Ecto neural progenitor cell (in vitro differentiated cells): Measurements from ENCODE around the gene MARK2.

Experiments
- DNase-seq: peaks from one replicate; pipeline ENCODE4 v3.0.0-alpha.2; 2018; ENCODE audit warnings: low spot score

Gene MARK2

DNA sequence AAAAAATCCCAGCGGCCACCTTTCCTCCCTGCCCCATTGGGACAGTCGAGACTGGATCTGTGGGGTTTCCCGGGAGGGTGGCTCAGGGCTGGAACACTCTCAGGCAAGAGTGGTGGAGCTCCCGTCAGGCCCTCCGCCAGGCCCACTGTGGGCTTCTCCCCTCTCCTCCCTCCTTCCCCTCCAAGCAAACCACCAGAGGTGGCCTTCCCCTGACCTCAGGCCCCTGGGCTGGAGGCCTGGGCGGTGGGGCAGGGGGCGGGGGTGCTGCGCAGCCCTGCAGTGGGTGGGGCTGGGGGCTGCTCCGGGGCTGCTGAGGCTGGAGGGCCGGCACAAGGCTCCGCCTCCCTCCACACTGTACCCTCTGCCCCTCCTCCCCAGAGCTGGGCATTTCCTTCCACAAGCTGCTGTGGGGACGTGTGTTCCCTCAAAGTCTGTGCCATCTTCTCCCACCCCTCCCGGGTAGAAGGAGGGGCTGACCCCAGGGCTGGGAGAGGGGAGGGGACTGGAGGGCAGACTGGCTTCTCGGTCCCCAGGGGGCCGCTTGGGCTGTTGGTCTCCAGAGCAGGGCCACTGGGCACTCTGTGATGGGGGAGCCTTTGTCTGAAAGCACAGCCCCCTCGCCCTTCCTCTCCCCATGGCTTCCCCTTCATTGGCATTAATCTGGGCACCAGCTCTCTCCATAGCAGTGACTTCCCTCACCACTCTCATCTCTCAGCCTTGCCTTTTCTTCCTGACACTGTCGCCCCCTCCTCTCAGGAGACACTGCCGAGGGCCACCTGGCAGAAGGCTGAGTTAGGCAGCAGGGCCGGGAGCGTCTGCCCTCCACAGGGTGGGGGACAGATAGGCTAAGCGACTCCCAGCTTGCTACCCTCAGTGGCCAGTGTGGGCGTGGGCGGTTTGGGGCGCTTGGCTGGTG lies 70.9 kb downstream of the MARK2 start:
- DNase-seq: peak; percentile 77

DNA sequence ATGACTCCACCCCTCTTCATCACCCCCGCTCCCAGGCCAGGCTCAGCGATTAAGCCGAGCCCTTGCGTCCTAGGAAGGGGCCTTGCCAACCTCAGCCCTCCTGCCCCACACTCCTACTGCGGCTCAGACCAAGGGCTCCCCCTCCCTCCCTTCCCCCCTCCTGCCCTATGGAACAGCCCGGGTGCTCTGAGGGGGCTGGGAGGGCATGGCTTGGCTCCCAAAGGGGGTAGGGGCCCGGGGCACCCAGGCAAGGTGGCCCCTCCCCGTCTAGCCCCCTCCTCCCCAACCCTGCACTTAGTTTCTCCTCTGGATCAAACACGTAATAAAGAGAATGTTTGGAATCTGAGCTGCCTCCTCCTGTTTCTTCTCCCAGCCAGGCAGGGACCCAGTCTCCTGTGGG lies 71.8 kb downstream of the MARK2 start:
- peak; percentile 49 for DNase-seq

DNA sequence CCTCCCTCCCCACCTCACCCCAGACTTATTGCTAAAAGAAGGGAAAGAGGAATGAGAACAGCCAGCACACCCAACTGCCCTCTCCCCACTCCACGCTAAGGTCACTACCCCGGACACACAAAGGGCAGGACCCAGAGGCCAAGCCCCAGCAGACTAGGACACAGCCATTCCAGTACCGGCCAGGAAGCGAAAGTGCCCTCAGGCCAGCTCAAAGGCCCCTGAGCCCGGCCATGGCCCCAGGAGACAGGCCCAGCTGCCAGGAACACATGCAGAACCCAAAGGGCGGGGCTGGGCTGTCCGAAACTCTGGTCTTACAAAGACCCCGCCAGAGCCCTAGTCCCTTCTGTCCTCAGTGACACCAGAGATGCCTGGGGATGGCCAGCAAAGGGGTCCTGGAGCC lies 72.5 kb downstream of the MARK2 start:
- peak; percentile 71 for DNase-seq

DNA sequence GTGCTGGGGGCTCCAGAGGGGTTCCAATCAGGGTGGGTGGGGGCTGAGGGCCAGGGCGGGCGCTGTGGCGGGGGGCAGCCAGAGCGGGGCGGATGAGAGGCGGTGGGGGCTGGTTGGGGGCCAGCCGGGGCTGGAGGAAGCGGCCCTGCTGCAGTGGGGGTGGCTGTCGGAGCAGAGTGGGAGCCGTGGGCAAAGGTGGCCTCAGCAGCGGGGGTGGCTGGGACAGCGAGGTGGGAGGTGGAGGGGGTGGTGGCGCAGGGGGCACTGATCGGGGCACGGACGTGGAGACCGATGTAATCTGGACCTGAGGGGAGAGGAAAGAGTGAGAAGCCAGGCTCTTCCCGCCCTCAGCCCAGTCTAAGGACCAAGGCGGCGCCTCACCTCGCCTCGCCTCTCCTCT lies 73.0 kb downstream of the MARK2 start:
- no peak for DNase-seq

DNA sequence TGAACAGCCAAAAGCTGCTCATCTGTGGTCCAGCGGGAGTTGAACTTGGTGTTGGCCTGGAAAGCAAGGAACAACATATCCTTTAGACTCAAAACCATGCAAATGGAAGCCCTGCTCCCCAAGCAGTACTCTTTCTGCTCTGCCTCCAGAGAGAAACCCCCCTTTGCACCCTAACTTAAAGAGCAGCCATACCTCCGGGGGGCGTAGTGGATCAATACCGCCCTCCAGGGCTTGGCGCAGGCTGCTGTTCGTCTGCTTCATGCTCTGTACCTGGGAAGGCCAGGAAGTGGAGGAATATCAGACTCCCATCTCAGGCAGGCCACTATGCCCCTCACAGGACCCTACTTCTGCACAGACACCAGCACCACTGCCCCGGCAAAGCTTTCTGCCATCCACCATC lies 73.8 kb downstream of the MARK2 start:
- no peak for DNase-seq

DNA sequence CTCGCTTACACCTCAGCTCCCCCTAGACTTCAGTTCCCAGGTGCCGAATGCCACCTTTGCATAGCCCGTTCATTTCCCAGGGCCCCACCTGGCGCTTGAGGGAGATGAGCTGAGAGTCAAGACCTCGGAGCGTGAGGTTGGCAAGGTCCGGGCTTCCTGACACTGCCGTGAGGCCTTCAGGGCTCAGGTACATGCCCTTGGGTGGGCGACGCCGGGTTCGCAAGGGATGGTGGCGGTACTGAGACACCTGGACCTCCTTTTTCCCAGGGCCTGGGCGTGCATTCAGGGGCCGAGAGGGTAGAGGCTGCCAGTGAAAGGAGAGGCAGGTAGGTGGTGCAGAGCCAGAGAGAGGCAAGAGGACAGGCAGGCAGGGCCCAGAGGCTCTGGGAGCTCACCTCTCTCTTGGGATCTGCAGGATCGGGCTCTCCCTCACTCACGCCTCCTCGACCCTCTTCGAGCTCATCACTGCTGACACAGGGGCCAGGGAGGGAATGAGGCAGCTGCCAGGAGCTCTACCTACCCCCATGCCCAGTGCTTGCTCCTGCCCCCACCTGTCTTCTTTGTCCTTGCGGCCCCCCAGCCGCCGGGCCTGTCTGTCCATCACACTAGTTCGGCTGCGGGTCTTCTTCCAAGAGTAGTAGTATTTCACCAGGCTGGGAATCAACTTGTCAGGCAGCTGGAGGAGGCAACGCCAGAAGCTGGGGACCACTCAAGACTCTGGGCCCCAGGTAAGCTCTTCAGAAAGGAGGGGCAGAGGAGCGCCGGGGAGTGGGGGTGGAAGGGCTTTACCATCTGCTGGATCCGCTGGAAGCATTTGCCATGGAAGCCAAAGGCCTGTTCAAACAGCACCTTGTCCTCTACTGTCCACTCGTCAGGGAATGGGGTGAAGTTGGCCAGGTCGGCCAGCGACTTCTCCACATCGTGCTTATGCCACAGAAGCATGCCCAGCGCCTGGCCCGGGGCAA lies 75.2 kb downstream of the MARK2 start:
- no peak for DNase-seq

DNA sequence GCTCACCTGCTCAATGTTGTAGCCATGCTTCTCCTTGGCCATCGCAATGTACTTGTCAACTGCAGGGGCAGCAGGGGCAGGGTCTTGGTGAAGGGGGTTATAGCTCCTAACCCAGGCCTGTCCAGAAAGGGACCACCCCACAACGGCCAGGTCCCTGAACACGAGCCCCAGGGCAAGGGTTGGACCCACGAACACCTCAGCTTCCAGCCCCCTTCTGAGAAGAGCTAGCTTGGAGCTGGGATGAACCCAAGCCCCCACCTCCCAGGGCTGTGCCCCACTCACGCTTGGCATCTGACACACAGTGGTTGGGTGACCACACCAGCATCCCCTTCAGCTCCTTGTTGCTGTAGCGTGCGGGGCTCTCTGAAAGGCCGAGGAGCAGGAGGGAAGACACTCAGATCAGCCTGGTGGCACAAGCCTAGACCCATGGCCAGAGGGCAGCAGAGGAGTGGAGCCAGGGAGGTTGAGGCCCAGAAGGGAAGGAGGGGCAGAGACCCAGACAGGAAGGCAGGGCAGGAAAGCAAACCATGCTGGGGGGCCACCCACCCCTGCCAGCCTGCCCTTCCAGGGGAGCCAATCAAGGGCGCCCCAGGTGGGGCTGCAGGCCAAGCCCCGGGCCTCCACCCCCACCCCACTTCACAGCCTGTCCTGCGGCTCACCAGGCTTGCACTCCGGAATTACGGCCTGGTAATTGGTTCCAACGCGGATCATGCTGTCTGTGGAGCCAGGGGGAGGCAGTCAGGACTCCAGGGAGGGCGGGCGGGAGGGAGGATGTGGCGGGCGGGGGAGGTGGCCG lies 76.2 kb downstream of the MARK2 start:
- no peak for DNase-seq

DNA sequence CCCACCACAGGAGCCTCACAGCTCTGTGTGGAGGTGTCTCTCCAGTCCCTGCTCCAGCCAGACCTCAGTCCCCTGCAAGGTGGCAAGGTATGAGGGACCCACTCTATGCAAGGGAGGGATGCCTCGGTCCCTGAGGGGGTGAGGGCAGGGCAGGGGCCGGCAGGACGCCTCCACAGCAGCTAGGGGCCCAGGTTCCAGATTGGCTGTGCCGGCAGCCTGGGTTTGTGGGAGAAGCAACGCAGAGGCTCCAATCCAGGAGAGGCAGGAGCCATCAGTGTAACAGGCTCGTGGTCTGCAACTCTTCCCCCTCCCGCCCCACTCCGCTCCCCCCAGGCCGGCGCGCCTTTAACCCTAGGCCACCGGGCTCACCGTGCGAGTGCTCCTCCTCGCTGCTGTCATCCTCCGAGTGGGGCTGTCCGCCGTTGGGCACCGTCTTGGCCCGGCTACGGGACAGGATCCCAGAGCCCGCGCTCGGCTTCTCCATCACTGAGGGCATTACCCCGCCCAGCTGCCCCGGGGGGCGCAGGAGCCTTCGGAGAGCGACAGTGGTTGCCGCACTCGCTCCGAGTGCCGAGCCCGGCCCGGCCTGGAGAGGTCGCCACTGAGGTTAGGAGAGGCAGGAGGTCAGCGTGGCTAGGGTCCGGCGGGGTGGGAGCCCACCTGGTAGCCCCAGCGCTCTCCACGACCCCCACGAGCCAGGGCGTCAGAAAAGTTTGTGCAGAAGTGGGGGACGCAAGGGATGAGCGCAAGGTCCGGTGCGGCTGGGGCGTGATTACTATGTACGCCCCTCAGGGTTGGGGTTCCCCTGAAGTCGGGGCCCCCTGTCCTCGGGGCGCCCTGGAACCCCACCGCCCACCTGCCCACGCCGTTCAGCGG lies 77.3 kb downstream of the MARK2 start:
- peak; percentile 92 for DNase-seq

DNA sequence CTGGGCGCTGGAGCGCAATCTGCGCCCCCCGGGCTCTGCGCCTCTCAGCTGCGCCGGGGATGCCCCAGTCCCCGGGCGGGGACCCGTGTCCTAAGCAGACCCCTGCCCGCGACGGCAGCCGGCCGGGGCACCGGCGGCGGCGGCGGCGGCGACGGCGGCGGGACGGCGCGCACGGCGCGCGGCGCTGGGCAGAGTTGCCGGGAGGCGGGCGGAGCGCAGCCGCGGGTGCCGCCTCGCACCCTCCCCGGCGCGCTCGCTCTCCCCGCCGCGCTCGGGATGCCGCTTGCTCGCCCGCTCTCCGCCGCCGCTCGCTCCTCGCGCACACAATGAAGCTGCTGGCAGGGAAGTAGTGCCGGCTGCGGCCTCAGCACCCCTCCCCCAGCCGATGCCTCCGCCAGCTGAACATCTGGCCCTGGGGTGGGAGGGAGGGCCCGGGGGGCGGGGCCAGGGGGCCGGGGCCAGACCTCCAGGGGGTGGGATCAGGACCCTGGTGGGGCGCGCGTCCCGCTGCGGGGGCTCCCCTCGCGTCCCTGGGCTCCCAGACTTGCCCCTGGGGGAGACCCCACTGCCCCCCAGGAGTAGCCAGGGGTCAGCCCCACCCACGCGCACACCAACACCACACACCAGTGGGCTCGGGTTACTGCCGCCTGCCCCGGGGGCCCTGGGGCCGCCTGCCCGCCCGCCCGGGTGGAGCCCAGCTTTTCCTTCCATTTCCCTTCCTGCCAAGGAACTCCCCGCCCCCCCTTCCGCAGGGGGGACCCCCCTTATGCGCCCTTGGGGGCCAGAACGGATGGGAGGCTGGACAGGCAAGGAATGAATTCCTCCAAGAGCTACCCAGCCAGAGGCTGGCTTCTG lies 78.2 kb downstream of the MARK2 start, which contains the start of gene RCOR2:
Gene RCOR2, minus strand, starts transcription at position 328 of the 855 bp plus-strand sequence. CDS start 708 bp downstream, outside the sequence.
- peak; percentile 93 for DNase-seq

DNA sequence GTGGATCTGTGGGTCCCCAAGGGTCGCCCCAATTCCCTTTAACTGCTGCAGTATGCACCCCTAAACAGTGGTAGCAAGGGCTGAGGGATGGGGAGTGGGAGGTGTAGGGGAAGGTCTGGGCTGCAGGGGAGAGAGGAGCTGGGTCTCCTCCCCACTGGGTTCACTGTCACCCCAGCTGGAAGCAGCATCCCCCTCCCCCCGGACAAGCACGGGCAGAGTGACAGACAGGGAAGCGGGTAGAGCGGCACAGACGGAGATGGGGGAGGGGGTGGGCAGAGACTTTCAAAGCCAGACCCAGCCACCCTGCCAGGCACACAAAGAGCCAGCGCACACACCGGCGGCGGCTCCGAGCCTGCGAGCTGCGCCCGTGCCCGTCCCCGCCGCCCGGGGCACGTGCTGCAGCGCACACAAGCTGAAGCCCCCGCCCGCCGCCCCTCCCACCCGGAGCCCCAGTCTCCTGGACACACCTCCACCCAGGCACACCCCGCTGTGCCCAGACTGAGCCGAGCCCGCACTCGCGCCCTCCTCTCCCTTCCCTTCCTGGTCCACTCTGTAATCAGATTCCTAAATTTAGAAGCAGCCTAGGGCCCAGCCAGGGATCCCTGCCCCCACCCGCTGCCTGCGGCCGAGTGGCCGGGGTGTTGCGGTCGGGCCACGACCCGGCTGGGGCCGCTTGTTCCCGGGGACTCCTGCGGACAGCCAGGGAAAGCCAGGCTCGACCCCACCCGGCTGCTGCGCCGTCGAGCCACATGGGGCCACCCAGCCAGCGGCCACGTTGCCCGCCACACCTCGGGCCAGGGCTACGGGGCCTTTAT lies 79.0 kb downstream of the MARK2 start:
- peak; percentile 90 for DNase-seq

DNA sequence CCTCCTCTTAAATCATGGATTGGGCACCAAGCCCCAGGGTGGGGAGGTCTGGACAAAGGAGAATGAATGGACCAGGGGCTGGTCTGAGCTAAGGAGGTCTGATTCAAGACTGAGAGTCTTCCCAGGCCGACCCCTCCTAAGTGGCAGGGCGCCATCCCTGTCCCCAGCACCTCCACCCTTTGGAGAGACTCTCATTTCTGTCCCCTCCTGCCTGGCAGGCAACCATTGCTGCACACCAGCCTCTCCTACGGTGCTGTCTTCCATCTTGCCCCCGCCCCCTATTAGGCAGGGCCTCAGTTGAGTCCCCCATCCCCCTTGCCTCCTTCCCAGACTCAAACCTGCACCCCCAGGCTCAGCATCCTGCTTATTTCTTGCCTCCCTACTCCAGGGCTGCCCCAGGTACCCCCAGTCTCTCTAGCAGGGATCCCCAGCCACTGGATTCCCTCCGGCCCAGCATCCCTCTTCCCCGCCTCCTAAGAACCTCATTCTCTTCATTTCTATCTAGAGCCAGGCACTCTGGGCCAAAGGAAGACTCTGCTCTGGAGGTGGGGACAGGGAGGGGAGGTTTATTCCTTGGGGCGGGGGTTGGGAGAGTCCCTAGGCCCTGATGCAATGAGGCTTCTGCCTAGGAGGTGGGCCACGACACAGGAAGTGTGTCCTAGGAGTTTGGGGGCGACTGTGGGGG lies 79.7 kb downstream of the MARK2 start:
- peak; percentile 67 for DNase-seq

DNA sequence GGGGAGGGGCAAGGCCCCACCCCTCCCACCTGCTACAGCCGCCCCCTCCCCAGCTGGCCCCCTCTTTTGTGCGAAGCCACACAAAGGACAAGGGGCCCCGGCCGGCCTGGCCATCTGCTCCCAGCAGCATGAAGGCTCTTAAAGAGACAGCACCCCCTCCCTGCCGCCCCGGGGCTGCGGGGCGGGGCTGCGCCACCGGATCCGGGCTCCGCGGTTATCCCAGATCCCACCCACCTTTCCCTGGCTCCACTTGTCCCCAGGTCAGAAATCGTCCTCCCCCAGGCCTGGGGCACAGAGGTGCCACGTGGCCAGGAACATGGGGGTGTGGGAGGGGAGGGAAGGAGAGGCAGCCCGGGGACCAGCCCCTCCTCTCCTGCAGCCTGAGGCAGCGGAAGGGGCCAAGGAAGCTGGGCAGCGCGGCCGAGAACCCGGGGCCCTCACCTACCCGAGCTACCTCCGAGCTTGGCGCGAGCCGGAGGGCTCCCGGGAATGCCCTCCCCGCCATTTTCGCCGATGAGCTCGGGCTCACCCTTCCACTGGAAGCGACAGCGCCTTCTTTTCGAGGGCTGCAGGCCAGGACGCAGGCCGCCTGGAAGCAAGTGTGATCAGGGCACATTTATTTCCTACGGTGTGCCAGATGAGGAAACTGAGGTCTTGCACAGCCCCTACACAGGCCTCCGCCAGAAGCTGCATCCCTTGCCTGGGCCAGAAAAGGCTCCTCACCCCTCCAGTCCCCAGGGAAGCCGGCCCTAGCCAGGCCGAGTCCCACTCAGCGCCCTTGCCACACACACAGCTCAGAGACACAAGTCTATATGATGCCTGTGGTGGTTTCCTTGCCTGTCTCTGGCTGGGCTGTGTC lies 80.6 kb downstream of the MARK2 start:
- DNase-seq: peak; percentile 91

DNA sequence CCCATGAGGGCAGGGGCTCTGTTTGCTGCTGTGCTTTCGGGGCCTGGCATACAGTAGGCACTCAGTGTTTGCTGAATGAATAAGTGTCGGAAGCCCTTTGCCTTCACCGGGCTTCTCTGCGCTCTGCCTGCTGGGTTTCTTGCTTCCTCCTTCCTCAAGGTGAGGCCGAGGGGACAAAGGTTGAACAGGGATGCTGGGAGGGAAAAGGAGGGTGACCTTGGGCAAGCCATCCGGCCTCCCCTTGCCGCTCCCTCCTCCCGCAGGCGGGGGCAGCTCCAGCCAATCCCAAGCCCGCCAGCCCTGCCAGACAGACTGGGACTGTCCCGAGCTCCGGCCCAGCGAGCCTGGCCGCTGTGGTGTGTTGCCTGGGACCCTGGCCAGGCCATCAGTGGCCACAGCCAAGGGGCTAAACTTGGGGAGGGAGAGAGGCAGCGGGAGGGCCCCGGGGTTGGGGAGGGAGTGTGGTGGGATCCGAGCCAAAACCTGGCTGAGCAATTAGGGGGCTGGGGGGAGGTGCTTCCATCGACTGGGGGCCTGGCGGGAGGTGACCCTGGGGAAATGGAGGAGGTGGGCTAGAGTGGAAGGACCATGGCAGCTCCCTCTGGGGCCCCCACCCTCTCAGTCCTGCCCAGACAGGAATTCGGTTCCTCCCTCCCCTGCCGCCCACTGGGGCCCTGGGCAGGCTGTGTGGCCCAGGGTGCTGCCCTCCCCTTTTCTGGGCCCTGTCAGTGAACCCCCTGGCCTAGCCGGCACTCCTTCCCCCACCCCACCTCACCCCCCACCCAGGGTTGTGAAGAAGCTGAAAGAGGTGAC lies 81.4 kb downstream of the MARK2 start:
- DNase-seq: peak; percentile 81

DNA sequence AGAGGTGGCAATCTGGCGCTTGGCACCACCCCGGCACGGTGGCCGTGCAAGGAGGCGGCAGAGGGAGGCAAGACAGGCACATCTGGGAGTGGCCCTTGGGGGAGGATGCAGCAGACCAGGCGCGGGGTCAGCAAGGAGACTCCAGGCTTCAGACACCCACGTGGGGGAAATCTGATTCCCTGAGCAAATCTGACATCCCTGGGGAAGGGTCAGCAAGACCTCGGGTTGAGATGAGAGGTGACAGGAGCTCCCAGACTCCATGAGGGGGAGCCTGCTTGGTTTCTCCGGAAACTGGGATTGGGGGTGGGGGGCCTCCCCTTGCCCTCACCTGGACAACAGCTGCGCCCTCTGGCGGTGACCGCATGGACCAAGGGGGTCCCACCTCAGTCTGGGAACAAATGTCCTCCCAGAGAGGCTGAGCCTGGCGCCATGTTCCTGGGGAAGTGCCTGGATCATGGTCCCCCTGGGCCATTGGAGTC lies 82.1 kb downstream of the MARK2 start:
- DNase-seq: peak; percentile 77

DNA sequence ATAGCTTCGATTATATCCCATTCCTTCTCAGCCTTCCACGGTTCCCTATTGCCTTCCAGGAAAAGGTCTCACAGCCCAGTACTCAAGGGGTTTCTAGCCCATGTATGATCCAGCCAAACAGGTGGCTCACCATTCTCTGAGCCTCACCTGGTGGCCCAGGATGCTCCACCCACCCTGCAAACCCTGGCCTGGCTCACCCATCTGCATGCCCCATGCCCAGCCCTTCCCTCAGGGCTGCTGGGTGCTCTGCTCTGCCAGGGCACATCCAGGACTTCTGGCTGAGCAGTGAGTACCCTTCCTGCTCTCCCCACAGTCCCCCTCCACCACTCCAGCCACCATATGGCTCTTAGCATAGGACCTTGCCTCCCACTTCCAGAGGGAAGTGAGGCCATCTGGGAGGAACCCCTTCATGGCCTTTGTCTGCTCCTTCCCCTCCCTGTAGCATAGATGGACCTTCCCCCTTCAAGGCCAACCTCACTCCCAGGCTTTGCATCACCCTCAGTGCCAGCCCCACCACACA lies 83.8 kb downstream of the MARK2 start:
- DNase-seq: no peak

DNA sequence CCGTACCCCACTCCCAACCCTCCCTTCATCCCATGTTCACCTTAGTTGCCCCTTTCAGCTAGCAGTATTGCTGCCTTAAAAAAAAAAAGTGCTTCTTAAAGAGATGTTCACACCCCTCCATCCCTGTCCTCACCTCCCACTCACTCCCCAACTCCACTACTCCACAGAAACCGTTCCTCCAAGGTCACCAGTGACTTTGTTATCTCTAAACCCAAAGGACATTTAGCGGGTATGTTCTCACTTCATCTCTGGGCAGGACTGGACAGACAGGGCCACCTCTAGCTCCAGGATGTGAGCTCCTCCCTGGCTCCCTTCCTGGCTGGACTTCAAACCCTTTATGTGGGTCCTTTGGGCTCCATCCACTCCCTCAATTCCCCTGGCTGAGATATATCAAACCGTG lies 84.4 kb downstream of the MARK2 start:
- DNase-seq: no peak
